ENCODE results near the gene TOPBP1.
"Not testable (repeated sequence)": the region's sequence is repeated elsewhere in the genome, so short reads cannot be mapped to it uniquely, and the experiment has no call there.

TOPBP1 gene

DNA sequence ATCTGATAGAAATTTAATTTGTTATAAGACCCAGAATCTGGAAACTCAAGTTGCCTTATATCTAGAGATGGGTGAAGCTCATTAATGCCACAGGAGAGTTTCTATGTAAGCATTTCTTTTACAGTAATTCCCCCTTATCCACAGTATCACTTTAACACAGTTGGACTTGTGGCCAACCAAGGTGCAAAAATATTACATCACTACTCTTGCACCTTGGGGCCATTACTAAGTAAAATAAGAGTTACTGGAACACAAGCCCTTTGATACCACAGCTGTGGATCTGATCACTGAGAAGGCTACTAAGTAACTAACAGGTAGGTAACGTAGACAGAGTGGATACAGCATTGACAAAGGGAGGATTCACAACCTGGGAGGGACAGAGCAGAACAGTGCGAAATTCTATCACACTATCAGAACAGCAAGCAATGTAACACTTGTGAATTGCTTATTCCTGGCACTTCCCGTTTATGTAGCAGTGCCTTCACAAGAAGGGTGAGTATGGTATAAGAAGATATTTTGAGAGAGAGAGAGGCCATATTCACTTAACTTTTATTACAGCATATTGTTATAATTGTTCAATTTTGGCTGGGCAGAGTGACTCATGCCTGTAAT, 33.9 kb upstream of the TOPBP1 start:
- Histone ChIP-seq H3K4me3 (ENCODE audit: low read length in 2 of 2) (no peak overlapping the region), H3K4me1 (ENCODE audit: control insufficient read depth in 2 of 2, insufficient read depth in 2 of 2, low read length in 2 of 2) (no peaks in the 10 kb centered on the region), H3K9me3 (ENCODE audit: control insufficient read depth in 2 of 2, low read length in 2 of 2) (no peaks in the 10 kb centered on the region), H3K27me3 (ENCODE audit: control insufficient read depth in 2 of 2, insufficient read depth in 2 of 2, low read length in 2 of 2) (no peaks in the 10 kb centered on the region), H3K9ac (ENCODE audit: low read depth in 1 of 2, low read length in 2 of 2) (no peak overlapping the region), H3K27ac (ENCODE audit: low read depth in 2 of 2, low read length in 2 of 2) (no peak overlapping the region), H3K36me3 (ENCODE audit: control insufficient read depth in 2 of 2, insufficient read depth in 2 of 2, low read length in 2 of 2) (no peaks in the 10 kb centered on the region)

DNA sequence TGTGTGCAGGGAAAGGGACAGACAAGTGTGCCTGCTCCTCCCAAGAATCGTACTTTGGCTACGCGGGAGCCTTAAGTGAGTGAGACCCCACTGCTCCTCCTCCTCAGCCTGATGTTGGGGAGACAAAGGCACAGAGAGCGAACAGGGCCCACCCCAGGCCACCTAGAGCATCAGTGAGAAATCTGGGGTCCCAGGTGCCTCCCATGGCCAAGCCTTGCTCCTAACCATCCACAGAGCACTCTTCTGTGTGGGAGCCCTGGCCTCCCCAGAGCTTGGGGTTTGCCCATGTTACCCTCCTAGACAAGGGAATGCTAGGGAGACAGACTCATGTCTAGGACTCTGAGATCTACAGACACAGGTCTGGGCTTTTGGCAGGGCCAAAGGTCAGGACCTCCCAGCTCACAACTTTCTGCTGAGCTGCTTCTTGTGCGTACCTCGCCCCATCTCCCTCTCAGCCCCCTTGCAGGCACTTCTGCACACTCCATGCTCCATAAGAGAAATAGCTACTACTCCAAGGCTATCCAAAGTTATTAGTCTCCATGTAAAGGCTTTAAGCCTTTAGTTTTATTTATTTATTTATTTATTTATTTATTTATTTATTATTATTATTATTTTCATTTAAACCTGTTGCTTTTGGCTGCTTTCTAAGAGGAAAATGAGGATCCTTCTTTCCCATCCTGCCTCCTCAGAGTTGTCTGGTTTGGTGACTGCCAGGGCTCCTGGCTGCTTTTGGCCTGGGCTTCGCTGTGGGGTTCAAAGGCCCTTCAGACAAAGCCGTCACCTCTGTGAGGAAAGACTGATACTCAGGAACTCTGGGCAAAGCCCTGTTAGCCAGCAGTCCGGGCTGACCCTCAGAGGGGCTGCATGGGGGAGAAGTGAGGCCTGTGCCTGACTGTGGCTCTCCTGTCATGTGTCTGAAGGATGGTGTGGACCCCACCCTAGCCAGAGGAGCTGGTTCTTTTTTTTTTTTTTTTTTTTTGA, 32.8 kb upstream of the TOPBP1 start:
- Histone ChIP-seq H3K9ac (ENCODE audit: low read depth in 1 of 2, low read length in 2 of 2) (no peak overlapping the region), H3K27ac (ENCODE audit: low read depth in 2 of 2, low read length in 2 of 2) (no peak overlapping the region), H3K9me3 (ENCODE audit: control insufficient read depth in 2 of 2, low read length in 2 of 2) (no peaks in the 10 kb centered on the region), H3K4me3 (ENCODE audit: low read length in 2 of 2) (no peak overlapping the region), H3K27me3 (ENCODE audit: control insufficient read depth in 2 of 2, insufficient read depth in 2 of 2, low read length in 2 of 2) (no peaks in the 10 kb centered on the region), H3K36me3 (ENCODE audit: control insufficient read depth in 2 of 2, insufficient read depth in 2 of 2, low read length in 2 of 2) (no peaks in the 10 kb centered on the region), H3K4me1 (ENCODE audit: control insufficient read depth in 2 of 2, insufficient read depth in 2 of 2, low read length in 2 of 2) (no peaks in the 10 kb centered on the region)

DNA sequence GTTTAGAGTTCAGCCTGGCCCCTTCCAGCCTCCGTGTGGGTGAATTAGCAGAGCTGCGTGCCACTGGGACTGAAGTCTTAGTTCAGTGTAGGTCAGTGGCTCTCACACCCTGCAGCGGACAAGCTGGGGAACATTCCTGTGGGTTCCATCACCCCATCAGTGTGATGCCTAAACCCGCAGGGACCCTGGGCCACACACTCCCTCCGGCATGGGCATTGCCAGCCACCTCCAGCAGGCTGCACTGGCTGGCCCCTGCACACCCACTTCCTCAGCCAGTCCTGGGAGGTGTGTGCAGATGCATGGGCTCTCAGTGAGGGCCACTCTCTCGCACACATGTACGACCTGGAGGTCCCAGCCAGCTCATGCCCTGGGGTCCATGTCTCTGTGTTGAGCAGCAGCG, 32.1 kb upstream of the TOPBP1 start:
- Histone ChIP-seq H3K36me3 (ENCODE audit: control insufficient read depth in 2 of 2, insufficient read depth in 2 of 2, low read length in 2 of 2) (no peaks in the 10 kb centered on the region), H3K9me3 (ENCODE audit: control insufficient read depth in 2 of 2, low read length in 2 of 2) (no peaks in the 10 kb centered on the region), H3K4me1 (ENCODE audit: control insufficient read depth in 2 of 2, insufficient read depth in 2 of 2, low read length in 2 of 2) (no peaks in the 10 kb centered on the region), H3K27ac (ENCODE audit: low read depth in 2 of 2, low read length in 2 of 2) (no peak overlapping the region), H3K4me3 (ENCODE audit: low read length in 2 of 2) (no peak overlapping the region), H3K9ac (ENCODE audit: low read depth in 1 of 2, low read length in 2 of 2) (no peak overlapping the region), H3K27me3 (ENCODE audit: control insufficient read depth in 2 of 2, insufficient read depth in 2 of 2, low read length in 2 of 2) (no peaks in the 10 kb centered on the region)

DNA sequence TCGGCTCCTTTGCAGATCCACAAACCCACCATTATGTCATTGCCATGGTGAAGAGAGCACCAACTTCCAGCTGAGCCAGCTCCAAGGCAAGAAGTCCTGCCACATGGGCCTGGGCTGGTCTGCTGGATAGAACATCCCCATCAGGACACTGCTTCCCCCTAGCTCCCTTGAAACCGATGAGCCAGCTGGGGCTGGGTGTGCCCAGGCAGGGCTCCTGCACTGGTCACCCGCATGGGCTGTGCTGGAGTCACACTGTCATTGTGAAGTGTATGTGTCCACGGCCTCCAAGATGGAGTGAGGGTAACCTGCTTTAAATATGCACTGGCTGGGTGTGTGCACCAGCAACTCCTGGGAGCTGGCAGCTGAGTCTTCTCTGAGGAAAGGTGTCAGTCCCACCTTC, 31.0 kb upstream of the TOPBP1 start:
- Histone ChIP-seq H3K4me3 (ENCODE audit: low read length in 2 of 2) (no peak overlapping the region), H3K36me3 (ENCODE audit: control insufficient read depth in 2 of 2, insufficient read depth in 2 of 2, low read length in 2 of 2) (no peaks in the 10 kb centered on the region), H3K27ac (ENCODE audit: low read depth in 2 of 2, low read length in 2 of 2) (no peak overlapping the region), H3K9me3 (ENCODE audit: control insufficient read depth in 2 of 2, low read length in 2 of 2) (no peaks in the 10 kb centered on the region), H3K4me1 (ENCODE audit: control insufficient read depth in 2 of 2, insufficient read depth in 2 of 2, low read length in 2 of 2) (no peaks in the 10 kb centered on the region), H3K9ac (ENCODE audit: low read depth in 1 of 2, low read length in 2 of 2) (no peak overlapping the region), H3K27me3 (ENCODE audit: control insufficient read depth in 2 of 2, insufficient read depth in 2 of 2, low read length in 2 of 2) (no peaks in the 10 kb centered on the region)

DNA sequence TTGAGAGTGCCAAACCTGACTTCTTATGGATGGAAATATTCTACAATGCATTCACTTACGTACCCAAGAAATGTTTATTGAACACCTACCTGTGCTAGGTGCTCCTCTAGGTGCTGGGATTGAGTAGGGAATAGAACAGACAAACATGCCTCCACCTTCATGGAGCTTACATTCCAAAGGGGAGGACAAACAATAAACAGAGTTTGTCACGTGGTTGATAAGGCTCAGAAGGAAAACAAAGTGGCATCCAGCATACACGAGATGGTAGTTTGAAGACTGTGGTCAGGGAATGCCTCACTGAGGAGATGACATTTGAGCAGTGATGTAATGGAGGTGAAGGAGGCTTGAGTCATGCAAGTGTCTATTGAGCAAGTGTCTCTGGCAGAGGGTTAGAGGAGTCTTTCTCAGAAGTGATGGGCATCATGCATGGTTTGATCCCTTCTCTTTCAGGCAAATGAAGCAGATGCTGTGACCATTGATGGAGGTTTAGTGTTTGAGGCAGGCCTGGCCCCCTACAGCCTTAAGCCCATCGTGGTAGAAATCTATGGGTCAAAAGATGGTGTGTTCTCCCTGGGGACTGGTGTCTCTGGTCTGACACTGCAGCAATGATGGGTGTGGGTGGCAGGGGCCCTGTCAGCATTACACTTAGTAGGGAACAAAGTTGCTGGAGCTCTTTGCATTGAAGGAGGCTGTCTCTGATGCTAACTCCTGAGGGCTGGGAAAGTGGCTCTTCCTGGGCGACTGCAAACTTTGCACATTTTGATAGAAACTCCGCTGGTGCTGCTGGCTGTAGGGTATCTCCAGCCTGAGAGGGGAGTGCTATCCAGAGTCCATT, 29.7 kb upstream of the TOPBP1 start:
- Histone ChIP-seq H3K36me3 (ENCODE audit: control insufficient read depth in 2 of 2, insufficient read depth in 2 of 2, low read length in 2 of 2) (no peaks in the 10 kb centered on the region), H3K9me3 (ENCODE audit: control insufficient read depth in 2 of 2, low read length in 2 of 2) (no peaks in the 10 kb centered on the region), H3K4me3 (ENCODE audit: low read length in 2 of 2) (no peak overlapping the region), H3K9ac (ENCODE audit: low read depth in 1 of 2, low read length in 2 of 2) (no peak overlapping the region), H3K27me3 (ENCODE audit: control insufficient read depth in 2 of 2, insufficient read depth in 2 of 2, low read length in 2 of 2) (no peaks in the 10 kb centered on the region), H3K27ac (ENCODE audit: low read depth in 2 of 2, low read length in 2 of 2) (no peak overlapping the region), H3K4me1 (ENCODE audit: control insufficient read depth in 2 of 2, insufficient read depth in 2 of 2, low read length in 2 of 2) (no peaks in the 10 kb centered on the region)

DNA sequence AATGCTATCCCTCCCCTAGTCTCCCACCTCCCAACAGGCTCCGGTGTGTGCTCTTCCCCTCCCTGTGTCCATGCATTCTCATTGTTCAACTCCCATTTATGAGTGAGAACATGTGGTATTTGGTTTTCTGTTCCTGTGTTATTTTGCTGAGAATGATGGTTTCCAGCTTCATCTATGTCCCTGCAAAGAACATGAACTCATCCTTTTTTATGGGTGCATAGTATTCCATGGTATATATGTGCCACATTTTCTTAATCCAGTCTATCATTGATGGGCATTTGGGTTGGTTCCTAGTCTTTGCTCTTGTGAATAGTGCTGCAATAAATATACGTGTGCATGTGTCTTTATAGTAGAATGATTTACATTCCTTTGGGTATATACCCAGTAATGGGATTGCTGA, 16.3 kb upstream of the TOPBP1 start:
- H3K27me3 ChIP-seq (ENCODE audit: control insufficient read depth in 2 of 2, insufficient read depth in 2 of 2, low read length in 2 of 2): peaks cover 0 to 12% of the 10 kb centered on the region in 2 donors
- not testable (repeated sequence) for H3K9me3 ChIP-seq (ENCODE audit: control insufficient read depth in 2 of 2, low read length in 2 of 2); H3K27ac ChIP-seq (ENCODE audit: low read depth in 2 of 2, low read length in 2 of 2); H3K9ac ChIP-seq (ENCODE audit: low read depth in 1 of 2, low read length in 2 of 2); H3K4me1 ChIP-seq (ENCODE audit: control insufficient read depth in 2 of 2, insufficient read depth in 2 of 2, low read length in 2 of 2); H3K36me3 ChIP-seq (ENCODE audit: control insufficient read depth in 2 of 2, insufficient read depth in 2 of 2, low read length in 2 of 2); H3K4me3 ChIP-seq (ENCODE audit: low read length in 2 of 2)

DNA sequence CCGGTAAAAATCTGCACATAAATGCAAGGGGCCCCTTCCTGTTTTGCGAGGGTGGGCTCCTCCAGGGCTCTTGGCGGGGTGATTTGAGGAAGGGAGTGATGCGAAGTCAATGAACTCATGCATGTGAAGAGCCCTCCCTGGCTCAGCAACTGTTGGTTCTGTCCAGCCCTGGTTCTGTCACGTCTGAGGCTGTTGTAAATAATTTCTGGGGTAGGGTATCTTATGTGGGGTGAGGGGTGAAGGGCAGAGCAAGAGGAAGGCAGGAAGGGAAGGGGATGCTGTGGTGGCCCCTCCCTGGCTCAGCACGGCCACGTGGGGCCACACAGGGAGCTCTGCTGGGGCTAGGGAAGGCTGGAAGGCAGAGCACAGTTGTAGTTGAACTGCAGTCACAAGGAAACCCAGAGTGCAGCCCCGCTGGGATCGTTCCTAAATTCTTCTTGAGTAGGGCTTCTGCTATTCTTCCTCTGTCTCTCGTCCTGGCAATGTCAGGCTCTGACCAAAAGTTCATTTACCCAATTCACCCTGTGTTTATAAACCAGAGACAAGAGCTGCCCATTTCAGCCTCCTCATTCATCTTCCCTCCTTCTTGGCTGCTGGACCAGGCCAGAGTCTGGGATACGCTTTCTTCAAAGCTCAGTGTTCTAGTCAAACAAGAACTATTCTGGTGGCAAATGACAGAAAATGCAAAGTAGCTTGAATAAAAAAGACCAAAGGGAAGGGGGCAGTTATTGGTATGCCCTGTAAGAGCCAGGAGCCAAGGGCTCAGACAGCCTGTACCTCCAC, 14.8 kb upstream of the TOPBP1 start:
- no peaks in the 10 kb centered on the region for H3K4me1 ChIP-seq (ENCODE audit: control insufficient read depth in 2 of 2, insufficient read depth in 2 of 2, low read length in 2 of 2)
- H3K36me3 ChIP-seq (ENCODE audit: control insufficient read depth in 2 of 2, insufficient read depth in 2 of 2, low read length in 2 of 2): no peaks in the 10 kb centered on the region
- no peak overlapping the region for H3K27ac ChIP-seq (ENCODE audit: low read depth in 2 of 2, low read length in 2 of 2)
- no peak overlapping the region for H3K4me3 ChIP-seq (ENCODE audit: low read length in 2 of 2)
- no peak overlapping the region for H3K9ac ChIP-seq (ENCODE audit: low read depth in 1 of 2, low read length in 2 of 2)
- no peaks in the 10 kb centered on the region for H3K9me3 ChIP-seq (ENCODE audit: control insufficient read depth in 2 of 2, low read length in 2 of 2)
- peaks cover 0 to 12% of the 10 kb centered on the region in 2 donors for H3K27me3 ChIP-seq (ENCODE audit: control insufficient read depth in 2 of 2, insufficient read depth in 2 of 2, low read length in 2 of 2)

DNA sequence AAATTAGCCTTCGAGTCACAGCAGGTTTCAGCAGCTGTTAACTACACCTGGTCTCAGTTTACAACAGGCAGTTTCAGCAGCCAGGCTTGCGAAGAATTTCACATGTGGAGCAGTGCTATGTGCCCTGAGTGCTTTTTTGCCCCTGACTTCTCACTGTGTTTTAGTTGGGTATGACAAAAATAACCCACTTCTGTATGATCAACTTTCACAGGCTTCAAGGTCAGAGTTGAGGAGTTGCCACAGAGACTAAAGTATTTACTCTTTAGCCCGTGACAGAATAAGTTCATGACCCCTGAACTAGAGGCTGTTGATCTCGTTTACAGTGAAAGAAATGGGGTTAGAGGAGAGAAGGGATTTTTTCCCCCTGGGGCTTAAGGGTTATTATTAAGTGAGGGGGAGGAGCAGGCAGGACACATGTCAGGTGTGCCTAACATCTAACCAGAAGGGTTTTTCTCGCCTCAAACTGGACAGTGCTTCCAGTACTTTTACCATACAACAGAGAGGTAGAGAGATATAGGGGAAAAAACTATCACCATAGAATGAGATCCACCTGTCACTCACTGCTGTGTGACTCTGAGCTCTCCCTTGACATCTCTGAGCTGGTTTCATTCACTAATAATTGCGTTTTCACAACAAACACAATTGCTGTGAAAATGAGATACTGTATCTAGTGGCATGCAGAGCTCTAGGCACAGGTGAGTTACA, 14.0 kb upstream of the TOPBP1 start:
- H3K9me3 ChIP-seq (ENCODE audit: control insufficient read depth in 2 of 2, low read length in 2 of 2): no peaks in the 10 kb centered on the region
- H3K4me1 ChIP-seq (ENCODE audit: control insufficient read depth in 2 of 2, insufficient read depth in 2 of 2, low read length in 2 of 2): no peaks in the 10 kb centered on the region
- H3K27me3 ChIP-seq (ENCODE audit: control insufficient read depth in 2 of 2, insufficient read depth in 2 of 2, low read length in 2 of 2): peaks cover 0 to 12% of the 10 kb centered on the region in 2 donors
- no peak overlapping the region for H3K27ac ChIP-seq (ENCODE audit: low read depth in 2 of 2, low read length in 2 of 2)
- no peak overlapping the region for H3K9ac ChIP-seq (ENCODE audit: low read depth in 1 of 2, low read length in 2 of 2)
- no peaks in the 10 kb centered on the region for H3K36me3 ChIP-seq (ENCODE audit: control insufficient read depth in 2 of 2, insufficient read depth in 2 of 2, low read length in 2 of 2)
- no peak overlapping the region for H3K4me3 ChIP-seq (ENCODE audit: low read length in 2 of 2)

DNA sequence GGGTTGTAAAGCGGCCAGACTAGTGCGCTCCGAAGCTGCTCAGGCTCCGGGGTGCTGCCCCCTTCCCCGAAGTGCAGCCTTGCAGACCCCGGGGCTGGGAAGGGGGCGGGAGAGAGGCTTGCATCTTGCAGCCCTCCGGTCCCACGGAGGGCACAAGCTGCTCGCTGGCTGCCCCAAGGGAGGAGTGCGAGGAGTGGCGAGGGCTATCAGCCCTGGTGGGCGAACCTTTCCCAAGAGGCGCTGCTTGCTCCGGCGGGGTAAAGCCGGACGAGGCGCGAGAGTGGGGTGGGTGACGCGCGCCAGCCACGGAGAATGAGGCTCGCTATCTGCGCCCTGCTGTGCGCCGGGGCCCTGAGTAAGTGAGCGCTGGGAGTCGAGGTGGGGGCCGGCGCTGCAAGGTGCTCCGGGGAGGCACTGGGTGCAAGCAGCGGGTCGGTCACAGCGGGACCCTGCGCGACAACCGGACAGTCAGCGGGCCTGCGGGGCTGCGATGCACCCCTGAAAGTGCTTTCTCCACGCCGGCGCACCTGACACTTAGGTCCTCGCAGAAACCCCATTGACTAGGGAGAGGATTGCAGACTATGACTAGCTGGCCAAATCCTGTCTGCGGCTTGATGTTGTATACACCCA, 12.7 kb upstream of the TOPBP1 start:
- Histone ChIP-seq H3K9ac (ENCODE audit: low read depth in 1 of 2, low read length in 2 of 2) (no peak overlapping the region), H3K27me3 (ENCODE audit: control insufficient read depth in 2 of 2, insufficient read depth in 2 of 2, low read length in 2 of 2) (peaks cover 0 to 12% of the 10 kb centered on the region in 2 donors), H3K9me3 (ENCODE audit: control insufficient read depth in 2 of 2, low read length in 2 of 2) (no peaks in the 10 kb centered on the region), H3K27ac (ENCODE audit: low read depth in 2 of 2, low read length in 2 of 2) (no peak overlapping the region), H3K36me3 (ENCODE audit: control insufficient read depth in 2 of 2, insufficient read depth in 2 of 2, low read length in 2 of 2) (no peaks in the 10 kb centered on the region), H3K4me3 (ENCODE audit: low read length in 2 of 2) (no peak overlapping the region), H3K4me1 (ENCODE audit: control insufficient read depth in 2 of 2, insufficient read depth in 2 of 2, low read length in 2 of 2) (no peaks in the 10 kb centered on the region)
